Right renal cortex interstitium (tissue), 3 donors: Measurements from ENCODE around the gene SPAG7. TPM values are rescaled to one million over a fixed set of nuclear protein-coding genes. Genes with fewer than 3 reads are reported as not detected.

Source experiments
- DNase-seq, 3 donors: peaks; one replicate each; pipeline ENCODE4 v3.0.0-alpha.2; 2013; ENCODE audit warnings: low read depth in 3 of 3, low spot score in 2 of 3
- polyA plus RNA-seq, 3 donors: library from polyadenylated mRNA; unstranded; fragments of 120-200 nt; gene quantifications; one replicate each; pipeline ENCODE4 v1.2.1, GENCODE V29; 2013; ENCODE audit not compliant: insufficient read length in 3 of 3

Gene SPAG7
- polyA plus RNA-seq, 3 donors, result 103 to 107 (median 104) TPM

DNA sequence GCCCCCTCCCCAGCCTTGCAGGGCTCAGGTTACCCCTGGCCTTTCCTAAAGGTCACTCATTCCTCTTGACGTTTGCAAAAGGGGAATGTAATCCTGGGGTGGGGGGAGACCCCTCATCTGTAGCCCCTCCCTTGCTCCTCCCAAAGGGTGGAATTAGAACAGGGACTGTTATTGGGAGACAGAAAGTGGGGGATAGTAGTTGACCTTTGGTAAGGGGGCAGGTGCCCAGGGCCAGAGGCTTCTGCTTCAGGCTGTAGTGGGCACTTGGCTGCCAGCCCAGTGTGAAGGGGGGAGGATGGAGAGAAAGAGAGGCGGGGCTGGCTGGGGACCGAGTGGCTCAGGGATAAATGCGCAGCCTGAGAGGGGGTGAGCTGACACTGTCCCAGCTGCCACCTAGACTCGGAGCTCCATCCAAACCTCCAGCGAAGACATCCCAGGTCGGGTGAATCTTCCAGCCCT lies 16.8 kb downstream of the SPAG7 start, which contains the start of gene ENO3:
Gene ENO3 (plus strand): TSS at position 374 of the 459 bp plus-strand sequence. CDS start 711 bp downstream, outside the sequence.
- no peak for DNase-seq

GRCh38 chr17:4950075-4950745 lies 17.4 kb downstream of the SPAG7 start:
- DNase-seq, result no peak

- DNase-seq, result no peak
Measured at GRCh38 chr17:4949321-4950074, 18.1 kb downstream of the SPAG7 start.

- DNase-seq, result no peak
Measured at GRCh38 chr17:4948931-4949320, 18.7 kb downstream of the SPAG7 start.

DNA sequence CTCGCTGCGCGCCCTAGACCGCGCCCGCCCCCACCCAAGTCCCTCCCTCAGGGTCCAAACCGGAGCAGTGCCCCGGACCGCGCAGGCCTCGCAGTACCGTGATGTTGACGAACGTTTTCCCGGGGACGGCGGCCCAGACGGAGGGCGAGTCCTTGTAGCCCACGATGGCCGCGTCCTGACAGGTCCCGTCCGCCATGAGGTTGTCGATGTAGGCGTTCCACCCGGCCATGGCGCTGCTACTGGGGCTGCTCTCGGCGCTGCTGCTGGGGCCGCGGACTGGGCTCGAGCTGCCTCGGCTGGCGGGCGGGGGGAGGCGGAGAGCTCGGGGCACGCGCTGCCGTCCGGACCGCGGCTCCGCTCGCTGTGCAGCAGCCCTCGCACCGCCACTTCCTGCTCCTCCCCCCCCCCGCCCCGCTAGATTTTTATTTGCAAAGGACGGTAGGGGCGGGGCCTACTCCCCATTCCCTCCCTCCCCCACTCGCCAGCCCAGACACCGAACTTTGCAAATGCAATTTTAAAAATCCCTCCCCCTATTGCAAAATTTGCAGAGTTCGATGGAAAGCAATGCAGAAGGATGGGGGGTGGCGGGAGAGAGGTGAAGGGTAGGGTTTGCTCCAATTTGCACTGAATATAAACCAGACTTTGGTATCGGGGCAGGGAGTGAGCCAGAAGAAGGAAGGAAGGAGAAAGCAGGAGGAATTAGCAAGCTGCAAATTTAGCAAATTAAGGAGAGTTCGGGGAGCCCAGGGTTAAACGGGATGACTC lies 19.3 kb downstream of the SPAG7 start, which contains the start of gene PFN1:
Gene PFN1 (minus strand): TSS at position 365 of the 765 bp plus-strand sequence. CDS start 136 bp downstream, at position 229.
- peak in 1 of 3 donors; percentile 85 for DNase-seq

DNA sequence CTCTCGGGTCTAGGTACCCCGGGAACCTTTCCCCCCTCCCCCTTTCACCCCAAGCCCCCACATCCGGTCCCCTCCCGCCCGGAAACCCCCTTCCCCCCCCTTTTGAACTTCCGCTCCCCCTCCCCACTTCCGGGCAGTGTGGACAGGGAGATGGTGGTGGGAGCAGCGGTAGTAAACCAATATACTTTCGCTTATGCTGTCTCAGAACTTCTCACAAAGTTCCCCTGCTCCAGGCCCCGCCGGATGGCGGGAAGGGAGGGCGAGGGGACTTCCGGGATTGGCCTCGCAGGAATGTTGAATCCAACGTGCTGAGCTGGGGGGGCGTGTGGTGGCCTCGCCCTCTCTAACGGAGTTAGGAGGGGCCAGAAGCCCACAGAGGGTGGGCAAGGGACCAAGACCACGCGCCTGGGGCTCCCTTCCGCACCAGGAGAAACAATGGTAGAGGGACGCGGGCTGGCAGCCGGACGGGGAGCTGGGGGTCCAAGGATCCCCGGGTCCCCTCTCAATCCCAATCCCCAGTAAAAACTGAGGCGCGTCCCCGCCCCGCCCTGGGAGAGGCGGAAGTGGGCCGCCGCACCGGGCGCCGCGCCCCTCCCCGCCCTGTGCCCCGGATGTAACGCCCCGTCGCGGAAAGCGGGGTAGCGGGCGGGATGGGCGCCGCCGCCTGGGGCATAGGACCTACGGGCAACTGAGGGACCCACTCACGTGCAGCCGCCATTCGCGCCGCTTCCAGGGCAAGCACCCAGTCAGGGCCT lies 20.0 kb downstream of the SPAG7 start:
- DNase-seq, result no peak

- no peak for DNase-seq
Measured at GRCh38 chr17:4947010-4947410, 20.6 kb downstream of the SPAG7 start.

DNA sequence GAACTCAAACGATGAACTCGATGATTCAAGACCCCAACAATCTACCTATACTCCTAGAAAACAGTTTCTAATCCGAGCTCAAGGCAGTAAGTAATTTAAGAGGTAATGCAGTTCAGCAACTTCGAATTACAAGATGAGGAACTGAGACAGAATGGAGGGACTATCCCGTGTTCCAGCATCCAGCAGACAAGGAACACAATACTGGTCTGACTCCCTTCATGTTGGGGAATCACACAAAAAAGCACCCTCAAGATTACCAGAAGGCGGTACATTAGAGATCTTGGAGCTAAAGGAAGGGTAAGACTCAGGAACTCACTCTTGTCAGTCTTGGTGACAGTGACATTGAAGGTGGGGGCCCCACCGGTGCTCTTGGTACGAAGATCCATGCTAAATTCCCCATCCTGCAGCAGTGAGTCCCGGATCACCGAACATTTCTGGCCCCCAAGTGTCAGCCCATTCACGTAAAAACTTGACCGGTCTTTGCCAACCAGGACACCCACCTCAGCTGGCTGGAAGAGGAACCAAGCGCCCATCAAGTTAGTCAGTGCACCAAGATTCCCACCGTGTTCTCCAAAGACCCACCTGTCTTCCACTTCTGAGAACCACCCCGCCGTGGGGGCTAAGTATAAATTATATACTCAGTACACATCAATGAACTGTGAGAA lies 21.2 kb downstream of the SPAG7 start:
- no peak for DNase-seq

GRCh38 chr17:4945944-4946280 lies 21.7 kb downstream of the SPAG7 start:
- DNase-seq, result no peak

DNA sequence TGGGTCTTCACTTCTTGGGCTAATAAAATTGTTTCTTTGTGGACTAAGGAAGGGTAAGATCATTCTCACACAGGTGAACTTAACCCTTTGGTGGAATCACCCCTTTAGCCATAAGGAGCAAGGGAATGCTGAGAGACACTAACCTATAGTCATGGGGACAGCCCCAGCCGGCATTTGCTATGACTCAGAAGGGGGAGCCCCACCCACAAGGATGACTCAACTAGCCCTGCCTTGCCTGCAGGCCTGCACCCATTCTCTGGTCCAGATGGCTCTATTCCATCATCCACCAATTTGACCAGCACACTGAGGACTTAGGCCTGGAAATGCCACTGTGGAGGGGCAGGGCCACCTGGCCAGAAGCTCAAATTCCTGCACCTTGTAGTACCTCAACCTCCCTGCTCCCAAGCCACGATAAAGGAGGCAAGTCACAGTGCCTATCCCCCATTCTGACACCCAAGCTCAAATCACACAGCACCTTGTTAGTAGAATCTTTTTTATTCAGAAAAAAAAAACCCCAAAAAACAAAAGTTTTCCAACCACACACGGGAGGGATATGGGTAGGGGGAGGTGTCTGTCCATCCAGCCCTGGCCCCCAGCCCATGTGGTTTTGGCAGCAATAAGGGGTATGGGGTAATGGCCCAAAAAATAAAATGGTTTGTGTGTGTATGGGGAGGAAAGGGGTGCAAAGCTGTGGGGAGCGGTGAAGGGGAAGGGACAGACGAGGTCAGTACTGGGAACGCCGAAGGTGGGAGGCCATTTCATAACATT lies 22.3 kb downstream of the SPAG7 start:
- DNase-seq, result no peak

GRCh38 chr17:4944554-4945175 lies 23.0 kb downstream of the SPAG7 start:
- no peak for DNase-seq

DNA sequence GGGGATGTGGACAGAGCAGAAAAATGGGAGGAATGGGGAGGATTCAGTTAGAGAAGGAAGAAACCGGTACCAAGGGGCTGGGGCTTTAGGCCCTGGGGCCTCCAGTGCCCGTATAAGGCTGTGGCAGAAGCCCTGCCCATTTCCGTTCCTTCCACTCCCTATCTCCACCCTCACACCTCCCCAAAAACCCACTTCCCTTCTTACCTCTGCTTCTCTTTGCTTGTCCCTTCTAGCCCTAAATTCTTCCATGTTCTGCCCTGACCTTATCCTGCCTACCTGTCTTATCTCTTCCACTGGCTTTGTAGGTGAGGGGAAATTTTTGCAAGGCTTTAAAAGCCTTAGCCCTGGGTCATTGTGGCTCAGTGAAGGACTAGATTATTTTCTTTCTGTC lies 23.5 kb downstream of the SPAG7 start:
- DNase-seq, result no peak

GRCh38 chr17:4942760-4943508 lies 24.7 kb downstream of the SPAG7 start:
- DNase-seq, result no peak

DNA sequence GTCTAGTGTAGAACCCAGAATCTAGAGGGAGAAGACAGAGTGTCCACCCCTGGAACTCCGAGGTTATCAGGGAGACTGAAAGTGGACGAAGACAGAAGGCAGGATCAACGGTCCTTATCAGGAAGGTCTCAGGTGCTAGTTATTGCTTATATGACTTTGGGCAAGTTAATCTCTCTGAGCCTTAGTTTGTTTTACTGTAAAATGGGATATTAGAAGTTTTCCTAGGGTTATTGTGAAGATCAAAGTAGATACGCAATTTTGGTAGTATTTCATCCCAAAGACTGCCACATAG lies 26.4 kb downstream of the SPAG7 start:
- DNase-seq, result no peak

DNA sequence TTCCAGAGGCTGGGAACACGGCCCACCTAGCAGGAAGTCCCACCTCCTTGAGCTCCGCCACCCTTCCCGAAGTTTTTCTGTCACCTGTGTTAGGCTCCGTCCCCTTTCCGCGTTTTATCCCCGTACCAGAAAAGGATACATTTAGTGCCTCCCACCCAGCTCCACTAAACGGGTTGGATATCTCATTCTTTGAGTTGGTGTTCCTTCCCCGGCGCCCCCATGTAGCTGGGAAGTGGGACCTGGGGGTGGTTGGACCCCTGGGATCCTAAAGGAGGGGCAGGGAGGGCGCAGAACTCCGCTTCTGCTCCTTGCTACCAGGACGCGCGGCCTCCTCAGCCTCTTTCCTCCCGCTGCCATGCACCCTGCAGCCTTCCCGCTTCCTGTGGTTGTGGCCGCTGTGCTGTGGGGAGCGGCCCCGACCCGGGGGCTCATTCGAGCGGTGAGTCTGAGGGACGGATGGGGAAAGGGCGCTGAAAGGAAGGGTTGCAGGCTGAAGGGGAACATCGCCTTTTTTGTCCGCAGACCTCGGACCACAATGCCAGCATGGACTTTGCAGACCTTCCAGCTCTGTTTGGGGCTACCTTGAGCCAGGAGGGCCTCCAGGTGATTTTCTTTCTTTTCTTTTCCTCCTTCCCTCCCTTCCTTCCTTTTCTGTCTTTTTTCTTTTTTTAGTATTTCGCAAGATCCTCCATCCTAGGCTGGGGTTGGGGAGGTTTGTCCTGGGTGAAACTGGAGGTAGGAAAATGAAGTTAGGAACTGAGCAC lies 26.9 kb downstream of the SPAG7 start:
- no peak for DNase-seq

DNA sequence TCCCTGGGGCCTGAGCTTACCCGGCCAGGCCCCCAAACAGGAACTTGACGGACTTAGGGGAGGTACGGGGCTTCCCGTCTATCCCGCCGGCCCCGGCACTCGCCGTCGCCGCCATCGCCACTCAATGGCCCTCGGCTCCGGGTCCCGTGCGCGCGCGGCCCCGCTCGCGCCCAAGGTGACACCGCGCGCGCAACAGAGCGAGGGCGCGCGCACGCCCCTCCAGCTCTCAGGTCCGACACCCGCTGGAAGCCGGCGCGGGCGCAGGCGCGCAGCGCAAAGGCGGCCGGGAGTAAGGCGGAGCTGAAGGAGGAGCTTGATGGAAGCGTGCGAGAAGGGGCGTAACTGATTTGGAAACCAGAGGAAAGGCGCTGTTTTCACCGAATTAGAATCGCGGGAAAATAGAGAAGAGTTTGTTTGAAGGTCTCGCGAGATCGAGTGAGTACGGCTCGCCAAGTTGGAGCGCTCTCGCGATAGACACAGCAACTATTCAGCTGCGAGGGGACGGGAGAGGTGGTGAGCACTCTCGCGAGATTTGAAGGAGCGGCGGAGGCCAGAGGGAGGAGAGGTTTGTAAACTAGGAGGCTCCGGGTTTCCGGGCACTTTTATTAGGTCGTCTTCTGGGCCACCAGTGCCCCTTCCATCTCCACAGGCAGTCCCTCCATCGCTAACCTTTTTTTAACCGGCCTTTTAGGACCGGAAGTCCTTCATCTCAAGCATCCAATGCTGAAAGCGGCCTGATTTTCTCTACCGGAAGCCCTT lies 27.6 kb downstream of the SPAG7 start, which contains the start of the genes RNF167 and SLC25A11:
Gene RNF167 (plus strand): TSS at position 473 of the 759 bp plus-strand sequence. CDS start 642 bp downstream, outside the sequence.
Gene SLC25A11 (minus strand): TSS at position 251 of the 759 bp plus-strand sequence. CDS start 136 bp downstream, at position 115.
- peak; percentile 98 to 99 (median 99) for DNase-seq

DNA sequence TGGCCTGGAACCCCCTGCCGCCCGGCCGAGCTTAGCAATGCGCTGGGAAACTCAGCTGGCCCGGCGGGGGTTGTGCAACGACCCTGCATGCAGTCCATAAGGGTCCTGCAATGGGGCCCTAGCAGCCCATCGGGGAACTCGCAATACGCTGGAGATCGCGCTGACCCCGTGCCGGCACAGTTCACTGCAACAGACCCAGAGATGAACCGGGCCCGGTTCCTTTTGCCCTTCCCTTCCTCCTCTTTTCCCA lies 28.1 kb downstream of the SPAG7 start:
- no peak for DNase-seq
